HFFc6 (cell line): ENCODE measurements around the gene MAP2K2. TPM values are rescaled to one million over a fixed set of nuclear protein-coding genes. Genes with fewer than 3 reads are reported as not detected.

Experiments
- DNase-seq: peaks from one replicate; pipeline ENCODE4 v3.0.0-alpha.2; 2018
- H3K27ac Mint-ChIP-seq: 2 replicates; pipeline ENCODE4 v1.8.0; 2020; ENCODE audit warnings: mild to moderate bottlenecking, mixed read lengths
- H3K27me3 Mint-ChIP-seq: 2 replicates; pipeline ENCODE4 v1.8.0; 2021; ENCODE audit warnings: mild to moderate bottlenecking, moderate library complexity, mixed read lengths; ENCODE audit not compliant: insufficient read depth
- H3K36me3 Mint-ChIP-seq: 2 replicates; pipeline ENCODE4 v1.8.0; 2021; ENCODE audit warnings: low read depth, mixed read lengths
- H3K4me1 Mint-ChIP-seq: 2 replicates; pipeline ENCODE4 v1.8.0; 2020; ENCODE audit warnings: low read depth, mixed read lengths
- H3K4me3 Mint-ChIP-seq: 2 replicates; pipeline ENCODE4 v1.8.0; 2020; ENCODE audit warnings: mild to moderate bottlenecking, moderate library complexity, mixed read lengths
- H3K9me3 Mint-ChIP-seq: 2 replicates; pipeline ENCODE4 v1.8.0; 2020; ENCODE audit warnings: mild to moderate bottlenecking, mixed read lengths
- CTCF ChIP-seq: fragments of 200-600 bp; sonication (generic); IDR thresholded peaks from 2 replicates; pipeline ENCODE4 v1.5.0; 2021; ENCODE audit warnings: antibody characterized with exemption, mild to moderate bottlenecking
- total RNA-seq, 6 experiments: library from RNA; stranded (reverse); fragmentation: NEBNext Ultra II Directional; extraction: Animal tissue kit (Norgen Biotek cat#: 25700); gene quantifications; 2 replicates in 1 of 6; 3 replicates in 5 of 6; pipeline ENCODE4 v1.2.3, GENCODE V29; 2021

MAP2K2 gene
- total RNA-seq, 6 experiments from 2014 or later: 175 to 209 (median 187) TPM

- Mint-ChIP-seq H3K27ac (no peak overlapping the region), H3K4me1 (peaks cover 41% of the 10 kb centered on the region), H3K9me3 (peaks cover 6% of the 10 kb centered on the region), H3K36me3 (peaks cover 42% of the 10 kb centered on the region), H3K27me3 (peaks cover 12% of the 10 kb centered on the region), H3K4me3 (no peak overlapping the region)
- no peak for TF ChIP-seq CTCF
- no peak for DNase-seq
These were observed 68.7 kb downstream of the MAP2K2 start for GRCh38 chr19:4055209-4055552.

GRCh38 chr19:4054441-4055208, 69.3 kb downstream of the MAP2K2 start:
- DNase-seq: no peak
- no peak overlapping the region for H3K27ac Mint-ChIP-seq
- H3K9me3 Mint-ChIP-seq: peaks cover 6% of the 10 kb centered on the region
- peaks cover 45% of the 10 kb centered on the region for H3K4me1 Mint-ChIP-seq
- peaks cover 42% of the 10 kb centered on the region for H3K36me3 Mint-ChIP-seq
- H3K27me3 Mint-ChIP-seq: peaks cover 11% of the 10 kb centered on the region
- no peak for TF ChIP-seq CTCF
- no peak overlapping the region for H3K4me3 Mint-ChIP-seq

DNA sequence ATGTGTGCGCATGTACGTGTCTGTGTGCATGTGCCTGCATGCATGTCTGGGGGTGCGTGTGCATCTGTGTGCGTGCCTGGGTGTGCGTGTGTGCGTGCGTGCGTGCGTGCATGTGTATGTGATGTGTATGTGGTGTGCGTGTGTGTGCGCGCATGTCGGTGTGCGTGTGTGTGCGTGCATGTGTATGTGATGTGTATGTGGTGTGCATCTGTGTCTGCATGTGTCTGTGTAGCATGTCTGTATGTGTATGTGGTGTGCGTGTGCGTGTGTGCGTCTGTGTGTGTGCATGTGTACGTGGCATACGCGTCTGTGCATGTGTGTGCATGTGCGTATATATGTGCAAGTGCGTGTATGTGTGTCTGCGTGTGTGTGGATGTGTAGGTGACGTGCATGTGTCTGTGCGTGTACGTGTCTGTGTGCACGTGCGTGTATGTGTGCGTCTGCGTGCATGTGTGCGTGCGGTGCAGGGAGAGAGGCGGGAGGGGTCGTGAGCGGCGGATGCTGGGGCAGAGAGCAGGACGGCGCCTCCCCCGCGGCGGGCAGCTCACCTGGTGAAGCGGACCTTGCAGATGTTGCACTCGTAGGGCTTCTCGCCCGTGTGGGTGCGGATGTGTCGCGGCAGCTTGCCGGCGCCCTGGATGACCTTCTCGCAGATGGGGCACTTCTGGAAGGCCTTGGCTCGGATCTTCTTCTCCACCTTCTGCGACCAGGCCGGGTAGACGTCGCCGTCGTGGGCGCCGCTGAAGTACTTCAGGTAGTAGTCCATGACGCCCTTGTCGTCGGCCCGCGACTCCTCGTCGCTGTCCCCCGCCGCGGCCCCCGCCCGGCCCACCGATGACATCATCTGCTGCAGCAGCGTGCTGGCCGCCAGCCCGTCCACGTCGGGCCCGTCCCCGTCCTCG, 70.2 kb downstream of the MAP2K2 start:
- Mint-ChIP-seq H3K27me3 (peaks cover 11% of the 10 kb centered on the region), H3K4me1 (peaks cover 46% of the 10 kb centered on the region), H3K36me3 (peaks cover 42% of the 10 kb centered on the region), H3K9me3 (peaks cover 6% of the 10 kb centered on the region), H3K4me3 (peak overlapping the region; percentile 75), H3K27ac (peak overlapping the region; percentile 91)
- DNase-seq: no peak
- no peak for TF ChIP-seq CTCF

- no peak for TF ChIP-seq CTCF
- Mint-ChIP-seq H3K36me3 (peaks cover 42% of the 10 kb centered on the region), H3K4me3 (peak overlapping the region; percentile 75), H3K4me1 (peaks cover 46% of the 10 kb centered on the region), H3K27me3 (peaks cover 11% of the 10 kb centered on the region), H3K9me3 (peaks cover 6% of the 10 kb centered on the region), H3K27ac (peak overlapping the region; percentile 91)
- peak; percentile 32 for DNase-seq
These were observed 70.9 kb downstream of the MAP2K2 start for GRCh38 chr19:4052993-4053422.

- Mint-ChIP-seq H3K27ac (peak overlapping the region; percentile 91), H3K36me3 (peaks cover 37% of the 10 kb centered on the region), H3K27me3 (peaks cover 9% of the 10 kb centered on the region), H3K4me3 (peak overlapping the region; percentile 75), H3K9me3 (peaks cover 6% of the 10 kb centered on the region), H3K4me1 (peaks cover 40% of the 10 kb centered on the region)
- peak; percentile 41 for DNase-seq
- TF ChIP-seq CTCF: no peak
These were observed 71.6 kb downstream of the MAP2K2 start for GRCh38 chr19:4052114-4052992.
